ENCODE data around the gene ADAM12. TPM values are rescaled to one million over a fixed set of nuclear protein-coding genes. Genes with fewer than 3 reads are reported as not detected.
A peak's percentile ranks its signal among the peaks of the same experiment; 100 is the strongest.

Gene ADAM12
- total RNA-seq, 3 donors from 2014 or later (not counting 1 experiment from before 2014, with no cell fraction given): 1.6 to 1.9 (median 1.8) TPM

DNA sequence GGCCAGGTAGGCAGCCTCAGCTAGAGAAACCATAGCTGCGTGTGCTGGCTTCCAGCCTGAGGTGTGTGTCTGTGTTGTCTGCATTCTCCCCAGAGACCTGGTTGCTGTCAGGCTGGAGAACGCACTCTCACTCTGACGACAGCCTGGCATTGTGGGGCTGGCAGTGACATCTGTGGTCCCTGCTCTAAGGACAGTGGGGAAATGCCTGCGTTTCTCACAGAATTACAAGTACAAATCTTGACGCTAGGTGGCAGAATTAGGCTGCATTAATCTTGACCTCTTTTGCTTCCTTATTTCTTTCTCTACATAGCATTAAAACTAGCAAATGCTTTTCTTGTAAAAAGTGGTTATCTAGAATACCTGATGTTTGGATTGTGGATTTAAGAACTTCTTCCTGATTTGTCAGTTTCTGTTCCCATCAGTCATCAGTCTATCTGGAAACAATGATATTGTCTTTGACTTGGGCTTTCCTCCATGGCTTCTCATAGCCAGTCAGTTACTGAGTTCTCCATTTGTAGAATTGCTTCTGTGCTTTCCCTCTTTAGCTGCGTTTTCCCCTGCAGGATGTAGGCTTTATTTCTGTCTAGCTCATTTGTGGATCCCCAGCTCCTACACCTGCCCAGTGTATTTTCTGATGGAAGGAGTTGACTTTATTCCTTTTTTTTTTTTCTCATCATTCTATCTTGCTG is 405.9 kb downstream of the ADAM12 start:
- Mint-ChIP-seq H3K9me3 (no peaks in the 10 kb centered on the region), H3K27ac (peak overlapping the region; percentile 21 to 75), H3K4me3 (no peak overlapping the region), H3K36me3 (no peaks in the 10 kb centered on the region), H3K27me3 (ENCODE audit: low read depth in 2 of 2) (peaks cover 3 to 14% of the 10 kb centered on the region in 2 donors), H3K4me1 (peaks cover 33 to 43% of the 10 kb centered on the region in 2 donors)
- Histone ChIP-seq H3K4me3 (ENCODE audit: low read length) (no peak overlapping the region), H3K4me1 (ENCODE audit: control insufficient read depth, insufficient read depth, low read length) (peaks cover 5% of the 10 kb centered on the region), H3K36me3 (ENCODE audit: control insufficient read depth, insufficient read depth, low read length) (no peaks in the 10 kb centered on the region), H3K9me3 (ENCODE audit: control insufficient read depth, insufficient read depth, low read length) (no peaks in the 10 kb centered on the region), H3K27ac (ENCODE audit: low read length) (no peak overlapping the region), H3K27me3 (ENCODE audit: control insufficient read depth, insufficient read depth, low read length) (no peaks in the 10 kb centered on the region)
- 16% methylated on average over 6 of the region's 6 CpGs for WGBS (ENCODE audit: insufficient coverage)
- DNase-seq (peak in 1 of 2 donors; percentile 71), ATAC-seq (peak; percentile 66 to 89 (median 87))
- TF ChIP-seq CTCF (IDR thresholded peaks at IDR 0.05): peak; percentile 90
- intact Hi-C loops (cut with micrococcal nuclease): loop anchor here (1.0 to 10.0 kb wide), 6 partner anchors 32 to 1870 kb away; partner anchors contain the start of gene ADAM12

DNA sequence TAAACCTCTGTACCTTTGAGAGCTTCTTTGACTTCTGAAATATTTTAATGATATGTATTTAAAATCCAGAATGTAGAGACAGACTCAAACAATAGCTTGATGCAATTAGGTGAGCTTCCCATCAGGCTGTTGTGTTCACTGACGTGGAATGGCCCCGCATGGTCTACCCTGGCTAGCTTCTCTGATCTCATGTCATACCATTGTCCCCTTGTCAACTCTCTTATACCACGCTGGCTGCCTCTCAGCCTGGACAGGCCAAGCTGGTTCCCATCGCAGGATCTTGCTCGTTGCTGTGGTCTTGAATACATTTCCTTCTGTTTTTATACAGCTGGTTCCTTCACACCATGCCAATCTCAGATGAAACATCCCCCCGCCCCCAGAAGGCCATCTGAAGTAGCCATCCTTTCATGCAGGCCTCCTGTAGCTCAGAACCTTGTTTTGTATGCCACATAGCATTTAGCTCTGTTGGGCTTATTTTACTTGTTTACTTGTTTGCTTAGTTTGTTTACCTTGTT is 407.7 kb downstream of the ADAM12 start:
- Mint-ChIP-seq H3K4me1 (peaks cover 26 to 34% of the 10 kb centered on the region in 2 donors), H3K27me3 (ENCODE audit: low read depth in 2 of 2) (peaks cover 9 to 20% of the 10 kb centered on the region in 2 donors), H3K4me3 (no peak overlapping the region), H3K27ac (no peak overlapping the region), H3K9me3 (no peaks in the 10 kb centered on the region), H3K36me3 (no peaks in the 10 kb centered on the region)
- TF ChIP-seq CTCF (IDR thresholded peaks at IDR 0.05): no peak
- H3K27ac ChIP-seq (ENCODE audit: low read length): no peak overlapping the region
- WGBS (ENCODE audit: insufficient coverage): 53% methylated on average over 6 of the region's 6 CpGs
- no peaks in the 10 kb centered on the region for H3K36me3 ChIP-seq (ENCODE audit: control insufficient read depth, insufficient read depth, low read length)
- intact Hi-C loops (cut with micrococcal nuclease): loop anchor here (5.0 to 10.0 kb wide), 2 partner anchors 404 to 1872 kb away; partner anchors contain the start of gene ADAM12
- DNase-seq: no peak
- no peaks in the 10 kb centered on the region for H3K9me3 ChIP-seq (ENCODE audit: control insufficient read depth, insufficient read depth, low read length)
- no peak overlapping the region for H3K4me3 ChIP-seq (ENCODE audit: low read length)
- ATAC-seq: no peak
- peaks cover 1% of the 10 kb centered on the region for H3K4me1 ChIP-seq (ENCODE audit: control insufficient read depth, insufficient read depth, low read length)
- no peaks in the 10 kb centered on the region for H3K27me3 ChIP-seq (ENCODE audit: control insufficient read depth, insufficient read depth, low read length)

DNA sequence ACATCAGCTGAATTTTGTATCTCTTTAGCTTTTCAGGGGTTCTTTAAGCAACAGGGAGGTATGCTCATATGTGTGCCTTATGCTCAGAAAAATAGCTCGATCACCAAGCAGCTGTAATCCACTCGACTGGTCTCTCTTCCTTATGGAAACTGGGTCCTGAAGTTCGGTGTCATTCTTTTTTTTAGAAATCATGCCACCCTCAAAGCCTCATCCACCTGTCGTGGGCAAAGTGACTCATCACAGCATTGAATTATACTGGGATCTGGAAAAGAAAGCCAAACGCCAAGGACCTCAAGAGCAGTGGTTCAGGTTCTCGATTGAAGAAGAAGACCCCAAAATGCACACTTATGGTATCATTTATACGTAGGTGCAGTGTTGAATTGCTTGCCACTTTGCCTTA is 408.3 kb downstream of the ADAM12 start:
- H3K9me3 Mint-ChIP-seq: no peaks in the 10 kb centered on the region
- TF ChIP-seq CTCF (IDR thresholded peaks at IDR 0.05): no peak
- H3K4me3 ChIP-seq (ENCODE audit: low read length): no peak overlapping the region
- ATAC-seq (no peak), DNase-seq (no peak)
- peaks cover 10 to 20% of the 10 kb centered on the region in 2 donors for H3K27me3 Mint-ChIP-seq (ENCODE audit: low read depth in 2 of 2)
- WGBS (ENCODE audit: insufficient coverage): 63% methylated on average over 7 of the region's 7 CpGs
- peaks cover 20 to 29% of the 10 kb centered on the region in 2 donors for H3K4me1 Mint-ChIP-seq
- intact Hi-C loops (cut with micrococcal nuclease): loop anchor here (5.0 to 10.0 kb wide), 2 partner anchors 405 to 1872 kb away; partner anchors contain the start of gene ADAM12
- no peaks in the 10 kb centered on the region for H3K27me3 ChIP-seq (ENCODE audit: control insufficient read depth, insufficient read depth, low read length)
- no peaks in the 10 kb centered on the region for H3K36me3 ChIP-seq (ENCODE audit: control insufficient read depth, insufficient read depth, low read length)
- no peak overlapping the region for H3K27ac Mint-ChIP-seq
- no peak overlapping the region for H3K27ac ChIP-seq (ENCODE audit: low read length)
- H3K9me3 ChIP-seq (ENCODE audit: control insufficient read depth, insufficient read depth, low read length): no peaks in the 10 kb centered on the region
- no peak overlapping the region for H3K4me3 Mint-ChIP-seq
- no peaks in the 10 kb centered on the region for H3K36me3 Mint-ChIP-seq
- no peaks in the 10 kb centered on the region for H3K4me1 ChIP-seq (ENCODE audit: control insufficient read depth, insufficient read depth, low read length)
